ENCODE measurements around the gene PGC. TPM values are rescaled to one million over a fixed set of nuclear protein-coding genes. Genes with fewer than 3 reads are reported as not detected.
A peak's percentile ranks its signal among the peaks of the same experiment; 100 is the strongest.

PGC gene
- total and polyA plus RNA-seq, 10 donors: 0.26 to 0.74 (median 0.48) TPM; not detected in 7

DNA sequence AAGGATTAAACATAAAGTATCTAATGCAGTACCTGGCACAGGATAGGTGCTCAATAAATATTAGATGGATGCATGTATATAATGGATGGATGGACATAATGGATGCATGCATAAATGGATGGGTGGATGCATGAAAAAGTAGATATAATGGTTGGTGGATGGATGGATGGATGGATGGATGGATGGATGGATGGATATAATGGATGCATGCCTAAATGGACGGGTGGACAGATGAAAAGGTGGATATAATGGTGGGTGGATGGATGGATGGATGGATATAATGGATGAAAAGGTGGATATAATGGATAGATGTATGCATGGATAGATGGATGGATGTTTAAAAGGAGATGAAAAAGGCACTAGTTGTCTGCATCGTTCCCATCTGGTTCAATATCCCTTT lies 37.8 kb downstream of the PGC start:
- no peaks in the 10 kb centered on the region for H3K9me3 ChIP-seq
- H3K27me3 ChIP-seq (replicated peaks in 1 of 7): no peaks in the 10 kb centered on the region
- TF ChIP-seq POLR2AphosphoS5 (IDR thresholded peaks at IDR 0.05) (no peak), POLR2A (IDR thresholded peaks at IDR 0.05) (no peak)
- TF ChIP-seq, protein P1, sequence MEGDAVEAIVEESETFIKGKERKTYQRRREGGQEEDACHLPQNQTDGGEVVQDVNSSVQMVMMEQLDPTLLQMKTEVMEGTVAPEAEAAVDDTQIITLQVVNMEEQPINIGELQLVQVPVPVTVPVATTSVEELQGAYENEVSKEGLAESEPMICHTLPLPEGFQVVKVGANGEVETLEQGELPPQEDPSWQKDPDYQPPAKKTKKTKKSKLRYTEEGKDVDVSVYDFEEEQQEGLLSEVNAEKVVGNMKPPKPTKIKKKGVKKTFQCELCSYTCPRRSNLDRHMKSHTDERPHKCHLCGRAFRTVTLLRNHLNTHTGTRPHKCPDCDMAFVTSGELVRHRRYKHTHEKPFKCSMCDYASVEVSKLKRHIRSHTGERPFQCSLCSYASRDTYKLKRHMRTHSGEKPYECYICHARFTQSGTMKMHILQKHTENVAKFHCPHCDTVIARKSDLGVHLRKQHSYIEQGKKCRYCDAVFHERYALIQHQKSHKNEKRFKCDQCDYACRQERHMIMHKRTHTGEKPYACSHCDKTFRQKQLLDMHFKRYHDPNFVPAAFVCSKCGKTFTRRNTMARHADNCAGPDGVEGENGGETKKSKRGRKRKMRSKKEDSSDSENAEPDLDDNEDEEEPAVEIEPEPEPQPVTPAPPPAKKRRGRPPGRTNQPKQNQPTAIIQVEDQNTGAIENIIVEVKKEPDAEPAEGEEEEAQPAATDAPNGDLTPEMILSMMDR (IDR thresholded peaks at IDR 0.05 in 8 of 11, conservative IDR thresholded peaks at IDR 0.05 in 3 of 11): no peak
- H3K4me1 ChIP-seq: peaks cover 36 to 91% (median 74%) of the 10 kb centered on the region in 6 donors
- H3K36me3 ChIP-seq: peaks cover 0 to 56% (median 0%) of the 10 kb centered on the region in 6 donors
- intact Hi-C loops (cut with DNase I; ENCODE audit: low total_unique reads): no loop called here
- H3K4me3 ChIP-seq: no peak overlapping the region
- WGBS, 5 donors: 88 to 95% (median 91%) methylated on average over 2 of the region's 2 CpGs
- peak overlapping the region in 1 of 8 donors; percentile 91 for H3K27ac ChIP-seq
- DNase-seq: no peak

DNA sequence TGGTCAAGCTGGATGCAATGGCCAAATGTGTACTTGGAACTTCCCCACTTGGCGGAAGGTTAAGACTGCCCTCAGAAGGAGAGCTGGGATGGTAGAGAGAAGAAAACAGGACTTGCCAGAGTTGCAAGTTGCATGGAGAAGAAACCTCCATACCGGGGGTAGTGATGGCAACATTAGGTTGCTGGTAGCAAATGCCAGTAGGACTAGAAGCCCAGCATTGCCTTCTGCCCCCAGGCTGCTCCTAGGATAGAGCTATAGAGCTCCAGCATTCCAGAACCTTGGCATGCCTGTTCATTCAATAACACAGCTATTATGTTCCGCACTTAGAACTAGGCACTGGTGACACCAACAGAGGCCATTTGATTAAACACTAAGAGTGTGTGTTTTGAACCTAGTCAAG lies 38.3 kb downstream of the PGC start:
- Histone ChIP-seq H3K4me3 (no peak overlapping the region), H3K36me3 (peaks cover 0 to 55% (median 0%) of the 10 kb centered on the region in 6 donors), H3K27ac (peak overlapping the region in 3 of 8 donors; percentile 85 to 91 (median 86)), H3K4me1 (peaks cover 34 to 91% (median 74%) of the 10 kb centered on the region in 6 donors), H3K9me3 (no peaks in the 10 kb centered on the region), H3K27me3 (replicated peaks in 1 of 7) (no peaks in the 10 kb centered on the region)
- WGBS, 5 donors: 90 to 100% (median 94%) methylated on average over 3 of the region's 3 CpGs
- DNase-seq: no peak
- intact Hi-C loops (cut with DNase I; ENCODE audit: low total_unique reads): no loop called here
- TF ChIP-seq POLR2AphosphoS5 (IDR thresholded peaks at IDR 0.05) (no peak), POLR2A (IDR thresholded peaks at IDR 0.05) (no peak)
- TF ChIP-seq, protein P1 (IDR thresholded peaks at IDR 0.05 in 8 of 11, conservative IDR thresholded peaks at IDR 0.05 in 3 of 11): no peak

DNA sequence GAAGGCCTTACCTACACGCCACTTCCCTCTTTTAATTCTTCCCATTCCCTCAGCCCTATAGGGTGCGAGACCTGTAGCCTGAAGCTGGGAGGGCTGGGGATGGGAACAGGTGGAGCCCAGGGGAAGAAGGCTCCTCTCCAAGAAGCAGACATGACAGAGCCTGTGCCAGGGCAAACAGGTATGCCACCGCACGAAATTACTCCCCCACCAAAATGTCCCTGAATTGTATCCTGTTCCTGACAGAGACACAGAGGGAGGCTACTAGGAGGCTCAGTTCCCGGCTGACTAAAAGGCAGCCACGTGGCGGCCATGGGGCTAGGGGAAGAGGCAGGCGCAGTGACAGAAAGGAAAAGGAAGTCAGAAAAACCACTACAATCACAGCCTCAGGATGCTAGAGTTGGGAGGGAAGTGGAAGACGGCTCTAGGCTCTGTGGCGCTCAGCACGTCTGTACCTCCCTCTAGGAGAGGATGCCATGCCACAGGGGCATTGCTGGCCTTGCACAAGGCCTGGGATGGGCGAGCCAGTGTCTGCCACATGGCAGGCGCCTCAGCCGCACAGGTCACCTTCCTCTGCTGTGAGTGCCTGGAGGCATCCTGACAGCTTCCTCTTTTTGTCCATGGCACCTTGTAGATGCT lies 39.5 kb downstream of the PGC start:
- 20 to 31% (median 22%) methylated on average over 14 of the region's 14 CpGs for WGBS, 5 donors
- peaks cover 34 to 91% (median 74%) of the 10 kb centered on the region in 6 donors for H3K4me1 ChIP-seq
- intact Hi-C loops (cut with DNase I; ENCODE audit: low total_unique reads): no loop called here
- TF ChIP-seq, protein P1 (IDR thresholded peaks at IDR 0.05 in 8 of 11, conservative IDR thresholded peaks at IDR 0.05 in 3 of 11): peak in 1 of 11 experiments; percentile 11
- TF ChIP-seq POLR2A (IDR thresholded peaks at IDR 0.05) (no peak), POLR2AphosphoS5 (IDR thresholded peaks at IDR 0.05) (peak; percentile 75 to 80 (median 79))
- H3K9me3 ChIP-seq: no peaks in the 10 kb centered on the region
- no peaks in the 10 kb centered on the region for H3K27me3 ChIP-seq (replicated peaks in 1 of 7)
- H3K27ac ChIP-seq: peak overlapping the region; percentile 38 to 91 (median 82)
- peaks cover 0 to 58% (median 4%) of the 10 kb centered on the region in 6 donors for H3K36me3 ChIP-seq
- peak overlapping the region in 2 of 8 donors; percentile 6 to 57 for H3K4me3 ChIP-seq
- peak; percentile 90 for DNase-seq

DNA sequence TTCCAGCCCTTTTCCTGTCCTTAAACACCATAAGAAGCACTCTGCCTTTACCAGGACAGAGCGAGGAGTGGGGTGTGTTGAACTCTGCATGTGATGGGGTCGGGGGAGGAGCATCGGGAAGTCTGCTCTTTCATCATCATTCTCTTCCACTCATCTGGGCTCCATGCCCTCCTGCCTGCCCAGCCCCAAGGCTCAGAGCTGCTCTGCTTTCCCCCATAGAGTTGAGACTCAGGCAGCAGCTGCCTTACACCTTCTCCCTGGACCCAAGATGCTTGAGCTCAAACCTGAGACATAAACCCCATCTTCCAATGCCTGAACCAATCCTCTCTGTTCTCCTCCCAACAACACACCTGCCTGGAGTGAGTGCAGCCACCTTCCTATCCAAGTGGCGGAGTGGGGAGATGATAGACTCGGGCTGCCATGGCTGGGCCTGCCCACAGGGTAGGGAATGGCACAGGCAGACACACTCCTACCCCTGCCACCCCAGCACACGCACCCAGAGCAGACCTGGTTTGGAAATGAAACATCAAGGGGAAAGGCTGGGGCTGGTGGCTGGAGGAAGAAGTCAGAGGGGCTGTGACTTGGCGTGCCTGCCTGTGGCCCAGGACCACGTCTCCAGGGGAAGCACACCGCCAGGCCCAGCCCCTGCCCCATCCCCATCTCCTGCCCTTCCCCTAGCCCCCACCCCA lies 40.2 kb downstream of the PGC start:
- Histone ChIP-seq H3K9me3 (no peaks in the 10 kb centered on the region), H3K27me3 (replicated peaks in 1 of 7) (no peaks in the 10 kb centered on the region), H3K4me3 (peak overlapping the region in 2 of 8 donors; percentile 6 to 57), H3K36me3 (peaks cover 0 to 58% (median 6%) of the 10 kb centered on the region in 6 donors), H3K4me1 (peaks cover 34 to 91% (median 76%) of the 10 kb centered on the region in 6 donors), H3K27ac (peak overlapping the region; percentile 38 to 91 (median 82))
- 47 to 66% (median 53%) methylated on average over 7 to 9 of the region's 9 CpGs for WGBS, 5 donors
- TF ChIP-seq POLR2A (IDR thresholded peaks at IDR 0.05) (no peak), POLR2AphosphoS5 (IDR thresholded peaks at IDR 0.05) (peak; percentile 6 to 27 (median 23))
- no peak for DNase-seq
- intact Hi-C loops (cut with DNase I; ENCODE audit: low total_unique reads): no loop called here
